Measurements from ENCODE around the gene MAPK10. TPM values are rescaled to one million over a fixed set of nuclear protein-coding genes. Genes with fewer than 3 reads are reported as not detected.

Gene MAPK10
- total and polyA plus RNA-seq, 9 of the 15 experiments (the other 6 are each of a cell fraction or from before 2014, with no cell fraction given) = 0.10 to 0.53 (median 0.18) TPM; not detected in 4

- DNase-seq (ENCODE audit: extremely low read depth in 1 of 4, low spot score in 3 of 4) (no peak), FAIRE-seq (no peak), ATAC-seq (no peak)
- intact Hi-C loops (cut with micrococcal nuclease) = no loop called here
- Histone ChIP-seq H3K4me3 (no peak overlapping the region), H3K27ac (ENCODE audit: extremely low read depth, low read depth, low read length) (no peak overlapping the region), H3K9ac (ENCODE audit: insufficient read depth in 1 of 2, low read depth in 2 of 2, low read length in 2 of 2) (no peak overlapping the region), H4K20me1 (replicated peaks; ENCODE audit: control insufficient read depth, insufficient read depth, low read length) (no peaks in the 10 kb centered on the region), H3K9me1 (ENCODE audit: control insufficient read depth, insufficient read depth, low read length) (no peaks in the 10 kb centered on the region), H3K4me2 (ENCODE audit: insufficient read depth, low read length) (no peak overlapping the region), H3K4me1 (replicated peaks in 1 of 2; ENCODE audit: control insufficient read depth in 2 of 2, insufficient read depth in 2 of 2, low read length in 2 of 2) (no peaks in the 10 kb centered on the region), H3K9me3 (replicated peaks; ENCODE audit: control insufficient read depth, insufficient read depth, low read depth, low read length) (no peaks in the 10 kb centered on the region; the same call in 1 of the 2 replicates), H2AFZ (ENCODE audit: low read depth, low read length) (no peak overlapping the region), H3K79me2 (ENCODE audit: control insufficient read depth, insufficient read depth, low read length) (no peaks in the 10 kb centered on the region), H3K27me3 (ENCODE audit: control insufficient read depth in 2 of 2, insufficient read depth in 2 of 2, low read length in 2 of 2) (no peaks in the 10 kb centered on the region), H3K36me3 (ENCODE audit: control insufficient read depth, insufficient read depth, low read length) (no peaks in the 10 kb centered on the region)
- ChIA-PET CTCF (ENCODE audit: low intra/inter-chr PET ratio) (no interaction called here), POLR2A (interaction anchor here (0.6 kb wide), 1 partner anchor 28 kb away, joined by 3 read pairs; no protein-coding TSS in a partner anchor)
- 0% methylated on average over 2 of the region's 2 CpGs for WGBS (ENCODE audit: insufficient coverage, low coverage, missing lambda C conversion rate)
- in situ Hi-C loops (cut with MboI) = no loop called here
- TF ChIP-seq GATA2 (CRISPR knock-in tag; IDR thresholded peaks at IDR 0.05) (no peak), ESRRA (IDR thresholded peaks at IDR 0.05; ENCODE audit: borderline replicate concordance, low read depth) (no peak), GTF2B (IDR thresholded peaks at IDR 0.05; ENCODE audit: extremely low read depth, insufficient read length) (no peak)
- no TSS peak for BruUV-seq (replicated peaks)
These were observed 156.7 kb downstream of the MAPK10 start for GRCh38 chr4:86203176-86203575.

GRCh38 chr4:86185659-86186058 is 174.2 kb downstream of the MAPK10 start:
- 0% methylated on average over 1 of the region's 1 CpG for WGBS (ENCODE audit: insufficient coverage, low coverage, missing lambda C conversion rate)
- no peak for DNase-seq (ENCODE audit: extremely low read depth in 1 of 4, low spot score in 3 of 4)
- Histone ChIP-seq H3K27me3 (ENCODE audit: control insufficient read depth in 2 of 2, insufficient read depth in 2 of 2, low read length in 2 of 2) (no peaks in the 10 kb centered on the region), H3K27ac (ENCODE audit: extremely low read depth, low read depth, low read length) (no peak overlapping the region), H3K9ac (ENCODE audit: insufficient read depth in 1 of 2, low read depth in 2 of 2, low read length in 2 of 2) (no peak overlapping the region), H3K4me2 (ENCODE audit: insufficient read depth, low read length) (no peak overlapping the region), H4K20me1 (replicated peaks; ENCODE audit: control insufficient read depth, insufficient read depth, low read length) (no peaks in the 10 kb centered on the region), H3K9me1 (ENCODE audit: control insufficient read depth, insufficient read depth, low read length) (no peaks in the 10 kb centered on the region), H3K9me3 (replicated peaks; ENCODE audit: control insufficient read depth, insufficient read depth, low read depth, low read length) (no peaks in the 10 kb centered on the region), H3K4me3 (no peak overlapping the region), H3K4me1 (replicated peaks in 1 of 2; ENCODE audit: control insufficient read depth in 2 of 2, insufficient read depth in 2 of 2, low read length in 2 of 2) (no peaks in the 10 kb centered on the region), H3K79me2 (ENCODE audit: control insufficient read depth, insufficient read depth, low read length) (no peaks in the 10 kb centered on the region), H2AFZ (ENCODE audit: low read depth, low read length) (no peak overlapping the region), H3K36me3 (ENCODE audit: control insufficient read depth, insufficient read depth, low read length) (no peaks in the 10 kb centered on the region)
- intact Hi-C loops (cut with micrococcal nuclease) (no loop called here), in situ Hi-C loops (cut with MboI) (no loop called here)
- FAIRE-seq = no peak
- BruUV-seq (replicated peaks) = no TSS peak
- ChIA-PET CTCF (ENCODE audit: low intra/inter-chr PET ratio) (no interaction called here), POLR2A (no interaction called here)
- ATAC-seq = no peak
- TF ChIP-seq XRCC3 (IDR thresholded peaks at IDR 0.05) (no peak), ZNF280A (IDR thresholded peaks at IDR 0.05; ENCODE audit: low read depth, partially characterized antibody) (no peak), CTCF (IDR thresholded peaks at IDR 0.05 in 2 of 3, conservative IDR thresholded peaks at IDR 0.05 in 1 of 3; ENCODE audit: insufficient read depth in 2 of 3, low read depth in 1 of 3, low read length in 3 of 3) (no peak), THAP7 (CRISPR knock-in tag; IDR thresholded peaks at IDR 0.05) (no peak), DLX4 (CRISPR knock-in tag; IDR thresholded peaks at IDR 0.05) (no peak), SAFB (IDR thresholded peaks at IDR 0.05; ENCODE audit: borderline replicate concordance, low read depth, low read length) (no peak), ZFP36 (IDR thresholded peaks at IDR 0.05; ENCODE audit: low read depth, low read length, partially characterized antibody) (no peak)
